Astrocyte (in vitro differentiated cells and primary cell): ENCODE data around the gene GDF11.

ENCODE experiments used
- EZH2 ChIP-seq: IDR thresholded peaks from 2 replicates; pipeline ENCODE4 v1.6.1; 2012; ENCODE audit warnings: mild to moderate bottlenecking, low read length, inconsistent platforms; ENCODE audit not compliant: insufficient read depth
- TF ChIP-seq, protein P1 (sequence below): IDR thresholded peaks from 2 replicates; pipeline ENCODE4 v1.5.1; 2011; ENCODE audit warnings: low read depth, mild to moderate bottlenecking, inconsistent platforms, low read length, moderate library complexity; ENCODE audit not compliant: insufficient read depth

GRCh38 chr12:55698965-55699364, 44.0 kb upstream of the GDF11 start:
- TF ChIP-seq, protein P1, sequence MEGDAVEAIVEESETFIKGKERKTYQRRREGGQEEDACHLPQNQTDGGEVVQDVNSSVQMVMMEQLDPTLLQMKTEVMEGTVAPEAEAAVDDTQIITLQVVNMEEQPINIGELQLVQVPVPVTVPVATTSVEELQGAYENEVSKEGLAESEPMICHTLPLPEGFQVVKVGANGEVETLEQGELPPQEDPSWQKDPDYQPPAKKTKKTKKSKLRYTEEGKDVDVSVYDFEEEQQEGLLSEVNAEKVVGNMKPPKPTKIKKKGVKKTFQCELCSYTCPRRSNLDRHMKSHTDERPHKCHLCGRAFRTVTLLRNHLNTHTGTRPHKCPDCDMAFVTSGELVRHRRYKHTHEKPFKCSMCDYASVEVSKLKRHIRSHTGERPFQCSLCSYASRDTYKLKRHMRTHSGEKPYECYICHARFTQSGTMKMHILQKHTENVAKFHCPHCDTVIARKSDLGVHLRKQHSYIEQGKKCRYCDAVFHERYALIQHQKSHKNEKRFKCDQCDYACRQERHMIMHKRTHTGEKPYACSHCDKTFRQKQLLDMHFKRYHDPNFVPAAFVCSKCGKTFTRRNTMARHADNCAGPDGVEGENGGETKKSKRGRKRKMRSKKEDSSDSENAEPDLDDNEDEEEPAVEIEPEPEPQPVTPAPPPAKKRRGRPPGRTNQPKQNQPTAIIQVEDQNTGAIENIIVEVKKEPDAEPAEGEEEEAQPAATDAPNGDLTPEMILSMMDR, result no peak
- TF ChIP-seq EZH2, result no peak
